Measurements from ENCODE around the gene ADD2.
"Not testable (repeated sequence)": the region's sequence is repeated elsewhere in the genome, so short reads cannot be mapped to it uniquely, and the experiment has no call there.

ADD2 gene

GRCh38 chr2:70626254-70626990 is 141.6 kb downstream of the ADD2 start:
- no peak overlapping the region for H3K4me3 ChIP-seq (replicated peaks in 1 of 2; ENCODE audit: low read depth in 2 of 2, low read length in 2 of 2)
- DNase-seq (ENCODE audit: low read depth in 2 of 2): no peak
- TF ChIP-seq CTCF (IDR thresholded peaks at IDR 0.05; ENCODE audit: low read depth, low read length): no peak

- not testable (repeated sequence) for DNase-seq (ENCODE audit: low read depth in 2 of 2); H3K4me3 ChIP-seq (replicated peaks in 1 of 2; ENCODE audit: low read depth in 2 of 2, low read length in 2 of 2)
These were observed 146.5 kb downstream of the ADD2 start for GRCh38 chr2:70621536-70621935.

- no peak for TF ChIP-seq CTCF (IDR thresholded peaks at IDR 0.05; ENCODE audit: low read depth, low read length)
- DNase-seq (ENCODE audit: low read depth in 2 of 2): no peak
- no peak overlapping the region for H3K4me3 ChIP-seq (replicated peaks in 1 of 2; ENCODE audit: low read depth in 2 of 2, low read length in 2 of 2)
These were observed 148.0 kb downstream of the ADD2 start for GRCh38 chr2:70620020-70620419.

GRCh38 chr2:70619167-70619566 is 148.8 kb downstream of the ADD2 start:
- no peak for TF ChIP-seq CTCF (IDR thresholded peaks at IDR 0.05; ENCODE audit: low read depth, low read length)
- no peak for DNase-seq (ENCODE audit: low read depth in 2 of 2)
- H3K4me3 ChIP-seq (replicated peaks in 1 of 2; ENCODE audit: low read depth in 2 of 2, low read length in 2 of 2): no peak overlapping the region

- no peak overlapping the region for H3K4me3 ChIP-seq (replicated peaks in 1 of 2; ENCODE audit: low read depth in 2 of 2, low read length in 2 of 2)
- no peak for TF ChIP-seq CTCF (IDR thresholded peaks at IDR 0.05; ENCODE audit: low read depth, low read length)
- no peak for DNase-seq (ENCODE audit: low read depth in 2 of 2)
These were observed 151.8 kb downstream of the ADD2 start for GRCh38 chr2:70616168-70616694.

- TF ChIP-seq CTCF (IDR thresholded peaks at IDR 0.05; ENCODE audit: low read depth, low read length): no peak
- no peak for DNase-seq (ENCODE audit: low read depth in 2 of 2)
- no peak overlapping the region for H3K4me3 ChIP-seq (replicated peaks in 1 of 2; ENCODE audit: low read depth in 2 of 2, low read length in 2 of 2)
These were observed 152.8 kb downstream of the ADD2 start for GRCh38 chr2:70615222-70615621.

- TF ChIP-seq CTCF (IDR thresholded peaks at IDR 0.05; ENCODE audit: low read depth, low read length): no peak
- no peak for DNase-seq (ENCODE audit: low read depth in 2 of 2)
- H3K4me3 ChIP-seq (replicated peaks in 1 of 2; ENCODE audit: low read depth in 2 of 2, low read length in 2 of 2): no peak overlapping the region
These were observed 154.5 kb downstream of the ADD2 start for GRCh38 chr2:70613521-70613920.

All from cardiac fibroblast (primary cell).